Osteocyte (in vitro differentiated cells): ENCODE data around the gene SLC7A14. TPM values are rescaled to one million over a fixed set of nuclear protein-coding genes. Genes with fewer than 3 reads are reported as not detected.

Experiments
- DNase-seq: peaks from one replicate; pipeline ENCODE4 v3.0.0; 2021; ENCODE audit warnings: mixed read lengths; ENCODE audit not compliant: unreplicated experiment; ENCODE audit errors: extremely low spot score
- H3K27ac Mint-ChIP-seq: one replicate; pipeline ENCODE4 v1.8.0; 2021; ENCODE audit warnings: mild to moderate bottlenecking, mixed read lengths; ENCODE audit not compliant: unreplicated experiment
- H3K27me3 Mint-ChIP-seq: one replicate; pipeline ENCODE4 v1.8.0; 2021; ENCODE audit warnings: mixed read lengths; ENCODE audit not compliant: unreplicated experiment
- H3K36me3 Mint-ChIP-seq: one replicate; pipeline ENCODE4 v1.8.0; 2021; ENCODE audit warnings: mixed read lengths; ENCODE audit not compliant: unreplicated experiment
- H3K4me1 Mint-ChIP-seq: one replicate; pipeline ENCODE4 v1.8.0; 2021; ENCODE audit warnings: mixed read lengths; ENCODE audit not compliant: unreplicated experiment
- H3K4me3 Mint-ChIP-seq: one replicate; pipeline ENCODE4 v1.8.0; 2021; ENCODE audit warnings: mild to moderate bottlenecking, moderate library complexity, mixed read lengths; ENCODE audit not compliant: unreplicated experiment
- H3K9me3 Mint-ChIP-seq: one replicate; pipeline ENCODE4 v1.8.0; 2021; ENCODE audit warnings: mixed read lengths; ENCODE audit not compliant: unreplicated experiment
- total RNA-seq: library from RNA; stranded (reverse); gene quantifications from 2 replicates; pipeline ENCODE4 v1.2.1, GENCODE V29; 2021
- TF ChIP-seq, protein P1 (sequence below): fragments of 200-600 bp; sonication (generic); IDR thresholded peaks from 2 replicates; pipeline ENCODE4 v1.5.0; 2021; ENCODE audit warnings: antibody characterized with exemption, mild to moderate bottlenecking, moderate library complexity

The SLC7A14 gene
- total RNA-seq, 1 donor from 2014 or later = 2.1 TPM

DNA sequence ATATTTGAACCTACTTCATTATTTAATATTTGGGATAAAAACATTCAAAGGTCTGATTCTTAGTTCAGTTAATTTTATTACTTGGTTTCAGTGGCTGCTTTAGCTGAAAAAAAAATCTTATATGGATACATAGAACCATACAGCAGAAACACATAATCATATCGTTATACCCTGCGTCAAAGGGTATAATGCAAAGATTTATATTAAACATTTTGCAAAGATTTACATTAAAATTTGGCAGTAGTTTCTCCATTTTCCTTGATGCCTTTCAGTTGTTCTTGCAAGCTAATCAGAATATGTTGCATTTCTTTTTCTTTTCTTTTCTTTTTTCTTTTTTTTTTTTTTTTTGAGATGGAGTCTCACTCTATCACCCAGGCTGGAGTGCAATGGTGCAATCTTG is 135.8 kb downstream of the SLC7A14 start:
- Mint-ChIP-seq H3K36me3 (no peaks in the 10 kb centered on the region), H3K27me3 (peaks cover 4% of the 10 kb centered on the region), H3K4me1 (peaks cover 1% of the 10 kb centered on the region), H3K9me3 (no peaks in the 10 kb centered on the region), H3K27ac (no peak overlapping the region), H3K4me3 (no peak overlapping the region)
- TF ChIP-seq, protein P1, sequence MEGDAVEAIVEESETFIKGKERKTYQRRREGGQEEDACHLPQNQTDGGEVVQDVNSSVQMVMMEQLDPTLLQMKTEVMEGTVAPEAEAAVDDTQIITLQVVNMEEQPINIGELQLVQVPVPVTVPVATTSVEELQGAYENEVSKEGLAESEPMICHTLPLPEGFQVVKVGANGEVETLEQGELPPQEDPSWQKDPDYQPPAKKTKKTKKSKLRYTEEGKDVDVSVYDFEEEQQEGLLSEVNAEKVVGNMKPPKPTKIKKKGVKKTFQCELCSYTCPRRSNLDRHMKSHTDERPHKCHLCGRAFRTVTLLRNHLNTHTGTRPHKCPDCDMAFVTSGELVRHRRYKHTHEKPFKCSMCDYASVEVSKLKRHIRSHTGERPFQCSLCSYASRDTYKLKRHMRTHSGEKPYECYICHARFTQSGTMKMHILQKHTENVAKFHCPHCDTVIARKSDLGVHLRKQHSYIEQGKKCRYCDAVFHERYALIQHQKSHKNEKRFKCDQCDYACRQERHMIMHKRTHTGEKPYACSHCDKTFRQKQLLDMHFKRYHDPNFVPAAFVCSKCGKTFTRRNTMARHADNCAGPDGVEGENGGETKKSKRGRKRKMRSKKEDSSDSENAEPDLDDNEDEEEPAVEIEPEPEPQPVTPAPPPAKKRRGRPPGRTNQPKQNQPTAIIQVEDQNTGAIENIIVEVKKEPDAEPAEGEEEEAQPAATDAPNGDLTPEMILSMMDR = no peak
- no peak for DNase-seq

DNA sequence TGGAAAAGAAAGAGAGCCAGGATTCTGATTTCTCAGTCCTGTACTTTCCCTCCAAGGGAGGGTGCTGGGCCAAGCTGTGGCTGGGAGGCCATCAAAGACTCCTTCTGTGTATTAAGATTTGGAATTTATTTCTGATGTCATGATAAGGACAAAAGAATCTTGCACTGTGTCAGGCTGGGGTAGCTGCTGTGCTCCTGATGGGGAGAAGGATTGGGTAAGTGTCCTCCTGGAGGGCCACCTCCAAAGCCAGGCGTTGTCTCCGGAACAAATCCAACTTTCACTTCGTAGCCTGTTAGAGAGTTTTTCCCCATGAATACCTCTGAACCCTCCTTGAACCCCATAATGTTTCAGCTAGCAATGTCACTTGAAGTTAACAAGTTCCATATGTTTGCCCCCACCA is 137.3 kb downstream of the SLC7A14 start:
- Mint-ChIP-seq H3K4me1 (peaks cover 1% of the 10 kb centered on the region), H3K27ac (no peak overlapping the region), H3K27me3 (peaks cover 4% of the 10 kb centered on the region), H3K9me3 (no peaks in the 10 kb centered on the region), H3K36me3 (no peaks in the 10 kb centered on the region), H3K4me3 (no peak overlapping the region)
- TF ChIP-seq, protein P1 = no peak
- no peak for DNase-seq

DNA sequence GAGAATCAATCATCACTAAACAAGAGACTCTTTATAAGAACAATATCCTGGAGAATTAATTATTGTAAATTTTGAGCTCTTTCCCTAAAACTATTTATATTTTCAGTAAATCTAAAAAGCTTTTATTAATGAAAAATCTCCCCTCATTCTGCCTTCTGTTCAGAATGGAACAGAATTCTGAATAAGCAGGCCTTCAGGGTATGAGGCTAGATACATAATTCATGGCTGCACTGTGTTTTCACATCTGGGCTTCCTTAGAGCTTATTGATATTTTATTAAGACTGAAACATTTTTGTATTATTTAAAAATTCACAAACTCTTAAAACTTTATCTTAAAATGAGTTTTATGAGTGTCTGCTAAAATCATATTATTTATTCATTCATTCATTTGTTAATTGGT is 142.4 kb downstream of the SLC7A14 start:
- Mint-ChIP-seq H3K36me3 (no peaks in the 10 kb centered on the region), H3K4me3 (no peak overlapping the region), H3K27me3 (no peaks in the 10 kb centered on the region), H3K27ac (no peak overlapping the region), H3K9me3 (no peaks in the 10 kb centered on the region), H3K4me1 (no peaks in the 10 kb centered on the region)
- TF ChIP-seq, protein P1 = no peak
- no peak for DNase-seq

DNA sequence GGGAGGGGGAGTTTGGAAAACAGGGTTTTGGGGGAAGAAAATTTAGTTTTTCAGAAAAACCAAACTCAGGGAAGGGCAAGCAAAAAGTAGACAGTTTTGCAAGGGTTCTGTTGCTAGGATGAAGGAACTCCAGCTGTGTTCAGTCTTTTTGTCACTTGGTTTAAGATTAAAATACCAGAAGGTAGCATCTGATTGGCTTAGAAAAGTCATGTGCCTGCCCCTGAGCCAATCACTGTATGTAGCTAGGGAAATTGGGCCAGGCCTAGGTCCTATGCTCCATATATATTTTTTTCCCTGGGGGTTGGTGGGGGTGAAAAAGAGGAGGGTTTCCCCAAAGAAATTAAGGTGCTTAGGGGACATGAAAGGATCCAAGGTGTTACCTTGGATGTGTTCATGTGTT is 142.9 kb downstream of the SLC7A14 start:
- H3K27ac Mint-ChIP-seq = no peak overlapping the region
- no peaks in the 10 kb centered on the region for H3K36me3 Mint-ChIP-seq
- no peak for DNase-seq
- no peaks in the 10 kb centered on the region for H3K27me3 Mint-ChIP-seq
- TF ChIP-seq, protein P1 = no peak
- no peaks in the 10 kb centered on the region for H3K4me1 Mint-ChIP-seq
- H3K4me3 Mint-ChIP-seq = no peak overlapping the region
- no peaks in the 10 kb centered on the region for H3K9me3 Mint-ChIP-seq

DNA sequence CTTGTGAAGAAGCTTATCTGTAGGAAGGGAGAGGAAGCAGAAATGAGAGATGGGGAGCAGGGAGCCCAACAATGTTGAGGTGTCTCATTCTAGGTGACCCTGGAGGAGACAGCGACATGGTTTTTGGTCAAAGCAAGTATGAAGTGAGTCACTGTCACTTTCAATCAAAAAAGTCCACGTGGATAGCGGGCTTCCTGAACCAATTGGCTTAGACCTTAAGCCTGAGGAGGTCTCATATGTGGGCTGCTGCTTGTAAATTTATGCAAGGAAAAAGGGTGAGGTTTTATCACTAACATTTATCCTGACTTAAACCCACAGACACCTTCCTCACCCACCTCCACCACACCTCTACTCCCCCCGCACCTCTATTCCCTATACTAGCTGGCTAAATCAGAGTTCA is 144.5 kb downstream of the SLC7A14 start:
- Mint-ChIP-seq H3K27me3 (no peaks in the 10 kb centered on the region), H3K4me3 (no peak overlapping the region), H3K4me1 (no peaks in the 10 kb centered on the region), H3K9me3 (no peaks in the 10 kb centered on the region), H3K27ac (no peak overlapping the region), H3K36me3 (no peaks in the 10 kb centered on the region)
- TF ChIP-seq, protein P1 = no peak
- DNase-seq = no peak
